Psoas muscle (tissue), 8 donors: Measurements from ENCODE around the gene GRIK1. TPM values are rescaled to one million over a fixed set of nuclear protein-coding genes. Genes with fewer than 3 reads are reported as not detected.

Experiments
- ATAC-seq, 4 donors: fragments of 200-7000 bp; cut with Tn5 transposase; one replicate each; pipeline ENCODE4 v1.9.1; 2020; ENCODE audit warnings: moderate library complexity in 3 of 4, mild to moderate bottlenecking in 2 of 4
- DNase-seq, 2 donors: peaks; one replicate each; pipeline ENCODE4 v3.0.0-alpha.2; 2020
- H3K27ac ChIP-seq: fragments of 200-600 bp; one replicate; pipeline ENCODE4 v1.8.0; 2022
- H3K27me3 ChIP-seq, 3 donors: fragments of 200-600 bp in 1 of 3; one replicate each; pipeline versions ENCODE4 v1.6.1 to v1.8.0; 2013 to 2022; ENCODE audit warnings: low read length in 2 of 3, mild to moderate bottlenecking in 2 of 3, moderate library complexity in 1 of 3; ENCODE audit not compliant: insufficient read depth in 3 of 3
- H3K36me3 ChIP-seq, 2 donors: fragments of 200-600 bp in 1 of 2; one replicate each; pipeline versions ENCODE4 v1.6.1 to v1.8.0; 2013 to 2022; ENCODE audit warnings: low read depth in 1 of 2, mild to moderate bottlenecking in 1 of 2, moderate library complexity in 1 of 2; ENCODE audit not compliant: insufficient read depth in 1 of 2
- H3K4me1 ChIP-seq: fragments of 200-600 bp; one replicate; pipeline ENCODE4 v1.8.0; 2022
- H3K4me3 ChIP-seq: fragments of 200-600 bp; one replicate; pipeline ENCODE4 v1.8.0; 2022; ENCODE audit warnings: mild to moderate bottlenecking
- H3K9me3 ChIP-seq: fragments of 200-600 bp; one replicate; pipeline ENCODE4 v1.8.0; 2022
- CTCF ChIP-seq: fragments of 200-600 bp; IDR thresholded peaks from one replicate; pipeline ENCODE4 v1.8.0; 2022; ENCODE audit warnings: antibody characterized with exemption
- WGBS, 3 donors: extraction: QIAGEN DNeasy Blood & Tissue Kit; methylation state at CpG; one replicate each; pipeline versions ENCODE4 v1.1.6 to v1.1.7; 2013; 5-methylcytosine and 5-hydroxymethylcytosine counted together
- intact Hi-C, 2 donors: fragments of 100-400 bp; cut with DNase I; formaldehyde crosslinking; loops; one replicate each; pipeline versions ENCODE4 v1.11.0 to v1.14.2; 2022
- polyA plus RNA-seq, 3 donors: library from polyadenylated mRNA; stranded (reverse); fragments of 200-250 nt; gene quantifications; one replicate each; pipeline ENCODE4 v1.2.3, GENCODE V29; 2013
- total RNA-seq, 4 donors: library from RNA; stranded (reverse); fragmentation: NEBNext Ultra II Directional in 2 of 4; extraction: Animal tissue kit (Norgen Biotek cat#: 25700) in 2 of 4; gene quantifications; one replicate each; pipeline versions ENCODE4 v1.2.1 to v1.2.4, GENCODE V29; 2021 to 2023
- donor health status: healthy with polysubstance abuse.
- donor health status: DM: no; HTN: no; CAD: no; lungs with moderate emphysema.
- donor health status: Bipolar disorder and iron deficiency.
- donor health status: healthy.
- donor health status: DM: yes; HTN: yes; CAD: no.
- donor health status: DM: no; HTN: no; CAD: no.
- donor health status: DM: no; HTN: no; CAD: no.
- donor health status: DM: yes; HTN: yes; CAD: no.

Gene GRIK1
- total and polyA plus RNA-seq, 7 donors, result 0.01 to 0.04 TPM; not detected in 5

DNA sequence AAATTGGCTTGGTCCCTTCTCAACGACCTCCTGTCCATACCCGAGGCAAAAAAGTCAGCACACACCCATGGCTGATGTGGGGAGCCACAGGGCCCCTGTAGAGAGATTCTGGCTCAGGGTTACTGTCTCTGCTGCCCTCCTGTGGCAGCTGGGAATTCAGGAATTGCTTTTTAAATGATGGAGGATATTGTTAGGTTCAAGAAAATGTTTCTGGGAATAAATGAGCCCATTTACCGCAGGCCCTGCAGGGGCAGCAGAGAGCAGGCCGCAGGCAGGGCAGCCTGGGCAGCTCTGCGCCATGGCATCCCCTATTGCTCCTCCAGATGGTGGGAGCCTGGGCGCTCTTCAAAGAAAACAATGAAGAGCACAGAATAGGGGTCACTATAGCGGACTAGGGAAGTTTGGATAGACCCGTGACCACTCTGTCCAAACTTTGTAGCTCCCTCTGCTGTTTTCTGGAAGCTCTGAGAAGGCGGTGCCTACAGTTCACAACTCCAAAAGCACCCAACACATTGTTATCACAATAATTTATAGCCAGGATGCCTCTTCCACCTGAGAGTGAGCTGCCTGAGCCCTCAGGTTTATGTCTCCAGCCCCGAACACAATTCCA lies 440.0 kb downstream of the GRIK1 start:
- no peak for DNase-seq
- no peaks in the 10 kb centered on the region for H3K4me1 ChIP-seq
- H3K36me3 ChIP-seq, result no peaks in the 10 kb centered on the region
- H3K9me3 ChIP-seq, result no peaks in the 10 kb centered on the region
- H3K27ac ChIP-seq, result no peak overlapping the region
- WGBS, 3 donors, result 90 to 92% (median 90%) methylated on average over 10 of the region's 10 CpGs
- TF ChIP-seq CTCF, result no peak
- no peak overlapping the region for H3K4me3 ChIP-seq
- H3K27me3 ChIP-seq, result no peaks in the 10 kb centered on the region
- no peak for ATAC-seq
- intact Hi-C loops, result no loop called here

GRCh38 chr21:29499229-29499628 lies 440.6 kb downstream of the GRIK1 start:
- Histone ChIP-seq H3K4me1 (no peaks in the 10 kb centered on the region), H3K36me3 (no peaks in the 10 kb centered on the region), H3K9me3 (no peaks in the 10 kb centered on the region), H3K27me3 (no peaks in the 10 kb centered on the region), H3K4me3 (no peak overlapping the region), H3K27ac (no peak overlapping the region)
- no peak for TF ChIP-seq CTCF
- intact Hi-C loops, result no loop called here
- 85 to 98% (median 98%) methylated on average over 4 of the region's 4 CpGs for WGBS, 3 donors
- DNase-seq, result no peak
- no peak for ATAC-seq

DNA sequence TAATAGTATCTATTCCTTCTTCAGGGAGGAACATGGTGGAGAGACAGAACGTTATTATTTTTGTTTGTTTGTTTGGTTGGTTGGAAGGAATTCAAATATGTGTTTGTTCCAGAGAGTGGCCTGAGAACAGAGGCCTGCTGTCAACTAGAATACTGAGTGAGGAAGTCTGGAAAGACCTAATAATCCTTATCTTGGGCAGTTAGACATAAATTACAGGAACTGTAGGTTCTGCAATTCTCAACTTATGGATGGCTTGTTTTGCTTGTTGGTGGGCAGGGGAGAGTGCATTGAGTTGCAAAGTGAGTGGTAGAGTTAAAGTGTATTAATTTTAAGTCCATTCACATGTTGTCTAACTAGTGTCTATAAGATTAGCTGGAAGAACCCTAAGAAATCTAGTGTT lies 443.5 kb downstream of the GRIK1 start:
- TF ChIP-seq CTCF, result no peak
- no peaks in the 10 kb centered on the region for H3K4me1 ChIP-seq
- intact Hi-C loops, result no loop called here
- no peak overlapping the region for H3K4me3 ChIP-seq
- WGBS, 3 donors, result 21 to 26% (median 23%) methylated on average over 1 of the region's 1 CpG
- H3K36me3 ChIP-seq, result no peaks in the 10 kb centered on the region
- H3K27ac ChIP-seq, result no peak overlapping the region
- H3K9me3 ChIP-seq, result no peaks in the 10 kb centered on the region
- ATAC-seq (no peak), DNase-seq (no peak)
- no peaks in the 10 kb centered on the region for H3K27me3 ChIP-seq

DNA sequence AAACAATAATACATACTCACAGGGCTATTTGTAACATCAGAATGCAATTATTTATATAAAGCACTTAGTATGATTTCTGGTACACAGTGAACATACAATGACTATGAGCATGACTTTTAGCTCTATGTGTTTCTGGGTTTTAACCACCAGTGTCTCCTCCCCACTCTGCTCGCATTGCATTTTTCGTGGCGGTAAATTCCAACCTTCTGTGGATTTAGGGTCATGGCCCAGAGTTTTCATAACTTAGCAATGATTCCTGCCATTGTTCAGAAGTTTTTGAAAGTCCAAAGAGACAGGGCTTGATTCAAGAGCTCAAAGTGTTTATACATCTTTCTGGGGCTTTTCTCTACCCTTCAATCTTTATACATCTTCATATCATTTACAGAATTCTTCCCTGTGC lies 449.8 kb downstream of the GRIK1 start:
- TF ChIP-seq CTCF, result no peak
- Histone ChIP-seq H3K4me3 (no peak overlapping the region), H3K27ac (no peak overlapping the region), H3K27me3 (no peaks in the 10 kb centered on the region), H3K4me1 (no peaks in the 10 kb centered on the region), H3K36me3 (no peaks in the 10 kb centered on the region), H3K9me3 (no peaks in the 10 kb centered on the region)
- 89% methylated on average over 3 of the region's 3 CpGs for WGBS, 3 donors
- ATAC-seq, result no peak
- intact Hi-C loops, result no loop called here
- no peak for DNase-seq

DNA sequence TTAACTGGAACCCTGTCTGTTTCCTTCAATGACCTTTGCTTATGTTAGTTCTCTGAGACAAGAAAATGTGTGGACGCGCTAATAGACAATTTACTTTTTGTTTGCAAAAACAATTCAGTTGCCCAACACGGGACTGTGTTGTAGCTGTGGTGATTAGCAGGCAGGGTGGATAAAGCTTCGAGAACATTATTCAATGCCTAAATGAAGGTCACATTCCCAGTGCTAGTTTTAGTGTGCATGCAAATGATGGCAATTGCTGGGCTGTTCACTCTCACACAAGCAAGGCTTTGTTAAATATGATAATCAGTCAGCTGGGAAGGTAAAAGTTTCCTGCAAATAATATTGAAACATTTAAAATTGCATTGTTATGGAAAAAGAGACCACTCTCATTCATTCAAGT lies 452.6 kb downstream of the GRIK1 start:
- no peaks in the 10 kb centered on the region for H3K4me1 ChIP-seq

More for the DNA sequence above, 452.6 kb downstream of the GRIK1 start:
- H3K27ac ChIP-seq, result no peak overlapping the region
- no peaks in the 10 kb centered on the region for H3K27me3 ChIP-seq
- H3K4me3 ChIP-seq, result no peak overlapping the region
- ATAC-seq (no peak), DNase-seq (no peak)
- 61 to 64% (median 61%) methylated on average over 4 of the region's 4 CpGs for WGBS, 3 donors
- no peak for TF ChIP-seq CTCF
- intact Hi-C loops, result no loop called here
- H3K36me3 ChIP-seq, result no peaks in the 10 kb centered on the region
- H3K9me3 ChIP-seq, result no peaks in the 10 kb centered on the region
